GM21576 (cell line): ENCODE results near the gene POLA1.

Experiments
- ATAC-seq: cut with Tn5 transposase; IDR thresholded peaks from one replicate; pipeline ENCODE4 v1.9.1; 2021; ENCODE audit warnings: mild to moderate bottlenecking, moderate library complexity; ENCODE audit not compliant: unreplicated experiment

Gene POLA1

GRCh38 chrX:24965372-24965771, 271.7 kb downstream of the POLA1 start:
- no peak for ATAC-seq

- no peak for ATAC-seq
Observed at GRCh38 chrX:24969812-24970211, 276.1 kb downstream of the POLA1 start.

DNA sequence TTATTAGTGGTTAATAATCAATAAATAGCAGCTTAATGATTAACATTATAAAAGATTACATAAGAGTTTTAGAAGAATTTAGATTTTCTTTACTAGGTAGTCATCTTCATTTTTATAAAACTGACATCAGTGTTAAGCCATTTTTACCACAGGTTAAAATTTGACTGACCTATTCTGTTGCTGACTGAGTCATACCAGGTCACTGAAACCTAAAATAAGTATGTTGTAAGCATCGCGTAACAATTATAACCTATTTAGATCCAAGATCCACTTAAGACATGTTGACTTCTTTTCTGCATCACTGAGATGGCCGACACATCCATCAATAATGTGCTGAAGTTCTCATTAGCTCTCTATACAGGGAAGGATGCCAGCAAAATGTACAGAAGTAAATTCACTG, 285.4 kb downstream of the POLA1 start:
- ATAC-seq = no peak

- no peak for ATAC-seq
Observed at GRCh38 chrX:24981030-24981429, 287.3 kb downstream of the POLA1 start.

DNA sequence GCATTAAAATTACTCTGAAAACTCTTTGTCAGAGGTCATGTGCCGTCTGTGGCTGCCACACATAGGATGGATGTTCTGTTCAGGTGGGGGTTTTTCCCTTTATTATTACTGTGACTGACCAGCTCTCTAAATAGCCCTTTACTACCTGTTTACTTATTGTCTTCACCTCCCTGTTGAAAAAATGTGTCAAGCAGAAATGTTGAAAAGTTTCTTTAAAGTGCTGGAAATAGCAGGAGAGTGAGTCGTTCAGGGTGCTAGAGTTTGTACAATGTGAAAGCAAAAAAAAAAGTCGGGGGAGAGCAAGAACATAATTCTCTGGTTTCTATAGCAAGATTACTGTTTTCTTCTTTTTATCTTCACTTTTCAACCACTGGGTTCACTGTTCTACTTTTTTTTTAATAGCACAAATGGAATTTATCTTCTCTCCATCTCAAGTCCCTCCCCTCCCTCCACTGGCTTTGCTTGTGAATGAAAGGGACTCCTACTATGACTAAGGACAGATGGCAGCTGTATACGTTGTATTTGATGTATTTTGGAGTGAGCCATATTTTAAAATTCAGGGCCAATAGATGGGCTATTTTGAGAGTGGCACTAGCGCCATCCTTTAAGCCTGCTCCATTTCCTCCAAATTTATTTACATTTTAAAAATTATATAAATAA, 288.7 kb downstream of the POLA1 start:
- no peak for ATAC-seq

DNA sequence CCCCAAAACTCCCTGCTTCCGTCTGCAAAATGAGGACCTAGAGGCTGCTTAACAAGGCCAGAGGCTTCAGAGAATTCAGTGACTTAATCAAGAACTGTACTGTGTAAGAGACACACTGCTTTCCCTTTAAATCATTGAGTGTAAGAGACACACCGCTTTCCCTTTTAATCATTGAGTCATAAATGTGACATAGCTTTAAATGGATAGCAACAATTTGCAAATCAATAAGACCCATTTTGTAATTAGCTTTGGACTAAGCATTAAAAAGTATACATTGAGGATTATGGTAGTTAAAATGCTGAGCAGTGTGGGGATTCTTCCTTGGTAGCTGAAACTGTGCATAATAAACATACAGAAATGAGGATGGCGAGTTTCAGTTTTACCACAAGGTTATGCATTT, 290.2 kb downstream of the POLA1 start:
- ATAC-seq = no peak

GRCh38 chrX:24985120-24985519, 291.4 kb downstream of the POLA1 start:
- no peak for ATAC-seq

DNA sequence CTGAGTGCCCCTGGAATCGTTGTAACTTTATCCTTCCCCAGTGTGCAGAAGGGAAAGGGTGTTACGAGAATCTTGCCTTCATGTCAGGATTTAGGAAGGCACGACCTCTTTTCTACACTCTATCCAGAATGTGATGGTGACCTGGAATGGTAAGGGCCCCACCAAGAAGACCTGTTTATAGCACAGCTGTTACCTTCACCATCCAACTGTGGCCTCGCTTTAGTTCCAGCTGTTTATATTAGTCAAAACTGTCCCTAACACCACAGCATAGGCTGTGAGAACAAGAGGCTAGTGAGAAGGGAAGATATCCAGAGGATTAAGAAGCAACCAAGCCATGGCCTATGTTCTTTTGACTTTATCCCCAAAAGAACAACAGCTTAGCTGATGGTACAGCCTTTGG, 294.0 kb downstream of the POLA1 start:
- ATAC-seq = no peak

- ATAC-seq = no peak
Observed at GRCh38 chrX:24988314-24988713, 294.6 kb downstream of the POLA1 start.

DNA sequence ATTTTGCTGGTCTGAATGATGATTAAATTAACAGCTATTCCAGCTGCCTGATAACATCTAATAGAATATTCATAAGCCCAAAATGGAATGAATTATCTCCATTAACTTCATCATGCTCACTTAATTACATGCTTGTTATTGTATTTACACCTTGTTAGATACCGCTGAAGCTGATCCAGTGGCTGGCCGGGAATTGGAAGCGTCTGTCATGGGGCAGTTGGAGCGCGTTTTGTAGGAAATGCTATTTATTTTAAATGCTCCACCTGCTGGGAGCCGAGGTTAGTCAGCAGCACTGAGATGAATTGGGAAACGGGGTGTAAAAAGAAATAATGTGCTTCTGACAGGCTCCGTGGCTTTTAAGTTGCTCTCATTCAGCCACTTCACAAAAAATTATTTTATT, 296.8 kb downstream of the POLA1 start:
- ATAC-seq = no peak

- no peak for ATAC-seq
Observed at GRCh38 chrX:24993879-24994278, 300.2 kb downstream of the POLA1 start.

- ATAC-seq = no peak
Observed at GRCh38 chrX:24996096-24996709, 302.5 kb downstream of the POLA1 start.

DNA sequence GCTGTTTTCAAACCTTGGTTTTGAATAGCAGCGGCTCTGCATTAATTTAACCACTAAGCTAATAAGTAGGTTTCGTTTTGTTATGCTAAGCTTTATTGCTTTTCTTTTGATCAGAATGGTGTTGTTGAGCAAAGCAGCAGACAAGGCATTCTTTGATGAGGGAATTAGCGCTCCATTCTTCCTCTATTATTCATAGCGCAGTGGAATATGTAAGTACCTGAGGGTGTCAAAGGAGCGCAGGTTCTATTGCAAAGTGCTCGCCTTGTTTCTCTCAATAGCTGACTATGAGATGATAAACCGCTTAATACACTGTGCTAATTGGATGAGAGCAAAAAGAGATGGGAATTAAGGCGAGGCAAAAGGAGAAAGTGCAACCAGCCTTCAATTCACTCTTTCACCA, 305.8 kb downstream of the POLA1 start:
- ATAC-seq = no peak

- no peak for ATAC-seq
Observed at GRCh38 chrX:25001808-25002660, 308.3 kb downstream of the POLA1 start.

GRCh38 chrX:25002661-25003020, 308.9 kb downstream of the POLA1 start:
- no peak for ATAC-seq

DNA sequence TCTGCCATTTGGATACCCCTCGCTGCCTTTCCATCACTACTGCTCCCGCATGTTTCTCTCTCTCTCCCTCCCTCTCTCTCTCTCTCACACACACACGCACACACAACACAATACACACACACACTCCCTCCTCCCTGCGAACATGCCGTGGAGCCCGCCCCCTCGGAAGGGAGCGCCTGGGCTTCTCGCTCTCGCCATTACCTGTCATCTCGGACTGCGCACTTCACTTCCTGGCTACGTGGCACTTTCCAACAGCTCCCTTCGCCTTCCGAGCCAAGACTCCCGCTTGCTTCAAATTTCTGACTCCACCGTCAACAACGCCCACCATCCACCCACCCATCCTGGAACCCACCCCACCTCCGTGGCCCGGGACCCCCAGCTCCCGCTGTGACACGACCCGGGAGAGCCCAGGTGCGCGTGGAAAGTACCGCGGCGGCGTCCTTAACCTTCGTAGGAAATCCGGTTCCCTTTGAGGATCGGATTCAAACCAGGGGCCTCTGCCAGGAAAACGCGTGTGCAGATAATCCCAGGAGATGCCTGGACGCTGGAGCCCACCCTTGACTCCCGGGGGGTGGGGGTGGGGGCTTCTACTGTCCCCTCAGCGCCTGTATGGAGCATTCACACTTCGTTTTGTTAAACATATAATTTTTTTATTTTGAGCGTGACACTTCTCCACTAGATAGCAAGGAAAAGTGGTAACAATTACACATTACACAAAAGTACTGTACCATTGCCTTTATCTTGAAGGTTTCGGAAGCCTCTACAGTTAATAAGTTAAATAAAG, 309.5 kb downstream of the POLA1 start:
- ATAC-seq = no peak

DNA sequence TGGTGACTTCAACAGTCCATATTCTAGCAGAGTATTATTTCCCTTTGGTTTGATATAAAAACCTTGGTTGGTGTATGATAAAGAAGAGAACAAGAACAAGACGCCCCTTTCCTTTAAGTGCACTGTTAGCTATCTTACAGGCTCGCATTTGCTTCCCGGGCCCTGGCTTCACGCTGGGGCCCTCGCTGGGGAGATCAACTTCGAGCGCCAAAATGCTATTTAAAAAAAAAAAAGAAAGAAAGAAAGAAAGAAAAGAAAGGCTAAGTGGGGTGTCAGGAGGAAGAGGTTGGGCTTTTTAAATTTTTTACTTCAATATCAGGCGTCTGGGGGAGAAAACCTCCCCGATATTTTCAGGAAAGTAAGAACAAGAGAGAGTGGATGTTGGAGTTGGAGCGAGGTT, 310.3 kb downstream of the POLA1 start:
- no peak for ATAC-seq

DNA sequence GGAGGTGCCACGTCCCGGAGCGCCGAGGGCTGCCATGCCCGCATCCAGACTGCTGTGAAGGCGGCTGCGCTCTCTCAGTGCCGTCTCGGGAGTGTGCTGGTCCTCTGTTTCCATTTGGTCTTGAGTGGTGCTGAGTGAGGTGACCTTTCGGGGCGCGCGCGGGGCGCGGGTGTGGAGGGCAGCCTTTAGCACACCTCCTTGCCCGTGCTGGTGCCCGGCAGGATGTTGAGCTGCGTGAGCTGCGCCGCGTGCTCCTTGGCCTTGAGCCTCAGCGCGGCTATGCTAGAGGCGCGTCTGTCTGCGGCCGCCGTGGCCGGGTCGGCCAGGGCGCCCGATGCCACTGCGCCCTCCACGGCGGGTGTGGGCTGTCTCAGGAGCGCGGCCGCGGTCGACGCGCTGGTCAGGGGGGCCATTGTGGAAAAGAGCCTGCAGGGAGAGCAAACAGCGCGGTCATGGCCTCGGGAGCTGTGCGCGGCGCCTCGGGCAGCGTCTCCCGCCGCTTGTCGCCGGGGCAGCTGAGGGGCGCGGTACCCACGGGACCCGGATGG, 310.8 kb downstream of the POLA1 start:
- no peak for ATAC-seq

- no peak for ATAC-seq
Observed at GRCh38 chrX:25005034-25005381, 311.3 kb downstream of the POLA1 start.

- ATAC-seq = no peak
Observed at GRCh38 chrX:25005382-25006185, 311.9 kb downstream of the POLA1 start.
